ENCODE results near the gene CNOT11.

CNOT11 gene

DNA sequence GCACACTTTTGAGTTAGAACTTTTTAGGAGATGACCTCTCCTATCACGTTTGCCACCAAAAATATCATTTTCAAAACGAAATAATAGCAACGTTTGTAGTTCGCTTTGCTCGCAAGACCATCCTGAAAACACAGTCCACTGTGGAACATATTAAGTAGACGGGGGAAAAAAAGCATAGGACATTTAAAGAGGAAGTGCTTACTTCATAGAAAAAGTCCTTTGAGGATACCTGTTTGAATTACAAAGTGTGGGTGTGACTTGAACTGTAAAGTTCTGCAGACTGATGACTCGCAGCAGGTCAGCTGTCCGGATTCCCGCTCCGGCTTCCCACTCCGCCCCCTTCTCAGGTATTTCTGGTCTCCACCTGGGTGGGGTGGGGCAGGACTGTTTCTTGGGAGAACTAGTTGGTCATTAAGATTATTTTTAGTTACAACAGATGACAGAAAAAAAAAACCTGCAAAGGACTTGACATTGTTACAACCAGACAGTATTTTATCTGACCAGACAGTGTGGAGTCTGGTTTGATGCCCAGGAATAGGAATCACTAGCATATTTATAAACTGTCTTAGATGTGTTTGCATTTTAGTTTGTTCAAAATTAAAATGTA lies 13.3 kb downstream of the CNOT11 start:
- H3F3A ChIP-seq (ENCODE audit: insufficient read depth, low read length): peaks cover 4% of the 10 kb centered on the region; the same call in 1 of the 2 replicates
- no peaks in the 10 kb centered on the region for H3K27me3 ChIP-seq (ENCODE audit: insufficient read depth, low read length)
- H3K79me2 ChIP-seq (ENCODE audit: insufficient read depth, low read length): no peaks in the 10 kb centered on the region
- H2AFZ ChIP-seq (ENCODE audit: low read length): no peak overlapping the region
- no peak overlapping the region for H3K9ac ChIP-seq (ENCODE audit: low read length)
- no peak overlapping the region for H3K4me2 ChIP-seq (ENCODE audit: low read length)
- TF ChIP-seq, protein P1, sequence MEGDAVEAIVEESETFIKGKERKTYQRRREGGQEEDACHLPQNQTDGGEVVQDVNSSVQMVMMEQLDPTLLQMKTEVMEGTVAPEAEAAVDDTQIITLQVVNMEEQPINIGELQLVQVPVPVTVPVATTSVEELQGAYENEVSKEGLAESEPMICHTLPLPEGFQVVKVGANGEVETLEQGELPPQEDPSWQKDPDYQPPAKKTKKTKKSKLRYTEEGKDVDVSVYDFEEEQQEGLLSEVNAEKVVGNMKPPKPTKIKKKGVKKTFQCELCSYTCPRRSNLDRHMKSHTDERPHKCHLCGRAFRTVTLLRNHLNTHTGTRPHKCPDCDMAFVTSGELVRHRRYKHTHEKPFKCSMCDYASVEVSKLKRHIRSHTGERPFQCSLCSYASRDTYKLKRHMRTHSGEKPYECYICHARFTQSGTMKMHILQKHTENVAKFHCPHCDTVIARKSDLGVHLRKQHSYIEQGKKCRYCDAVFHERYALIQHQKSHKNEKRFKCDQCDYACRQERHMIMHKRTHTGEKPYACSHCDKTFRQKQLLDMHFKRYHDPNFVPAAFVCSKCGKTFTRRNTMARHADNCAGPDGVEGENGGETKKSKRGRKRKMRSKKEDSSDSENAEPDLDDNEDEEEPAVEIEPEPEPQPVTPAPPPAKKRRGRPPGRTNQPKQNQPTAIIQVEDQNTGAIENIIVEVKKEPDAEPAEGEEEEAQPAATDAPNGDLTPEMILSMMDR (IDR thresholded peaks at IDR 0.05; ENCODE audit: low read length): no peak
- no peak for TF ChIP-seq EZH2 (IDR thresholded peaks at IDR 0.05; ENCODE audit: borderline replicate concordance, low read length)
- no peaks in the 10 kb centered on the region for H3K9me3 ChIP-seq (ENCODE audit: low read length)
- no peak overlapping the region for H3K4me3 ChIP-seq (ENCODE audit: low read depth, low read length, poor library complexity, severe bottlenecking)
- H3K27ac ChIP-seq (ENCODE audit: low read depth, low read length, poor library complexity, severe bottlenecking): no peak overlapping the region
- no peaks in the 10 kb centered on the region for H4K20me1 ChIP-seq (ENCODE audit: insufficient read depth, low read length)
- no peaks in the 10 kb centered on the region for H3K4me1 ChIP-seq (ENCODE audit: insufficient read depth, low read length, severe bottlenecking)
- peaks cover 94% of the 10 kb centered on the region for H3K36me3 ChIP-seq (ENCODE audit: insufficient read depth, low read length)
- no peaks in the 10 kb centered on the region for H3K9me2 ChIP-seq (ENCODE audit: low read depth, low read length)

GRCh38 chr2:101267671-101268656 lies 15.3 kb downstream of the CNOT11 start:
- Histone ChIP-seq H3K36me3 (ENCODE audit: insufficient read depth, low read length) (peaks cover 91% of the 10 kb centered on the region), H3K27me3 (ENCODE audit: insufficient read depth, low read length) (no peaks in the 10 kb centered on the region), H4K20me1 (ENCODE audit: insufficient read depth, low read length) (no peaks in the 10 kb centered on the region), H2AFZ (ENCODE audit: low read length) (no peak overlapping the region), H3K27ac (ENCODE audit: low read depth, low read length, poor library complexity, severe bottlenecking) (no peak overlapping the region), H3K9me3 (ENCODE audit: low read length) (no peaks in the 10 kb centered on the region), H3F3A (ENCODE audit: insufficient read depth, low read length) (peaks cover 4% of the 10 kb centered on the region; the same call in 1 of the 2 replicates), H3K9ac (ENCODE audit: low read length) (no peak overlapping the region), H3K4me1 (ENCODE audit: insufficient read depth, low read length, severe bottlenecking) (no peaks in the 10 kb centered on the region), H3K79me2 (ENCODE audit: insufficient read depth, low read length) (no peaks in the 10 kb centered on the region), H3K4me3 (ENCODE audit: low read depth, low read length, poor library complexity, severe bottlenecking) (no peak overlapping the region), H3K4me2 (ENCODE audit: low read length) (no peak overlapping the region), H3K9me2 (ENCODE audit: low read depth, low read length) (no peaks in the 10 kb centered on the region)
- no peak for TF ChIP-seq EZH2 (IDR thresholded peaks at IDR 0.05; ENCODE audit: borderline replicate concordance, low read length)
- TF ChIP-seq, protein P1 (IDR thresholded peaks at IDR 0.05; ENCODE audit: low read length): no peak

GRCh38 chr2:101270700-101271259 lies 18.1 kb downstream of the CNOT11 start:
- no peaks in the 10 kb centered on the region for H3K9me2 ChIP-seq (ENCODE audit: low read depth, low read length)
- H3K27me3 ChIP-seq (ENCODE audit: insufficient read depth, low read length): no peaks in the 10 kb centered on the region
- TF ChIP-seq, protein P1 (IDR thresholded peaks at IDR 0.05; ENCODE audit: low read length): no peak
- no peak for TF ChIP-seq EZH2 (IDR thresholded peaks at IDR 0.05; ENCODE audit: borderline replicate concordance, low read length)
- H3K4me3 ChIP-seq (ENCODE audit: low read depth, low read length, poor library complexity, severe bottlenecking): no peak overlapping the region
- no peaks in the 10 kb centered on the region for H3K79me2 ChIP-seq (ENCODE audit: insufficient read depth, low read length)
- no peak overlapping the region for H2AFZ ChIP-seq (ENCODE audit: low read length)
- no peak overlapping the region for H3K9ac ChIP-seq (ENCODE audit: low read length)
- no peak overlapping the region for H3K4me2 ChIP-seq (ENCODE audit: low read length)
- H3K4me1 ChIP-seq (ENCODE audit: insufficient read depth, low read length, severe bottlenecking): no peaks in the 10 kb centered on the region
- H3K36me3 ChIP-seq (ENCODE audit: insufficient read depth, low read length): peaks cover 77% of the 10 kb centered on the region
- H3F3A ChIP-seq (ENCODE audit: insufficient read depth, low read length): no peaks in the 10 kb centered on the region
- no peak overlapping the region for H3K27ac ChIP-seq (ENCODE audit: low read depth, low read length, poor library complexity, severe bottlenecking)
- no peaks in the 10 kb centered on the region for H3K9me3 ChIP-seq (ENCODE audit: low read length)
- H4K20me1 ChIP-seq (ENCODE audit: insufficient read depth, low read length): no peaks in the 10 kb centered on the region
